GM18867 (cell line): ENCODE data around the gene NEURL1B.
"Not testable (repeated sequence)": the region's sequence is repeated elsewhere in the genome, so short reads cannot be mapped to it uniquely, and the experiment has no call there.

Experiments
- ATAC-seq: cut with Tn5 transposase; IDR thresholded peaks from one replicate; pipeline ENCODE4 v1.9.1; 2021; ENCODE audit warnings: mild to moderate bottlenecking, moderate library complexity; ENCODE audit not compliant: unreplicated experiment

NEURL1B gene

DNA sequence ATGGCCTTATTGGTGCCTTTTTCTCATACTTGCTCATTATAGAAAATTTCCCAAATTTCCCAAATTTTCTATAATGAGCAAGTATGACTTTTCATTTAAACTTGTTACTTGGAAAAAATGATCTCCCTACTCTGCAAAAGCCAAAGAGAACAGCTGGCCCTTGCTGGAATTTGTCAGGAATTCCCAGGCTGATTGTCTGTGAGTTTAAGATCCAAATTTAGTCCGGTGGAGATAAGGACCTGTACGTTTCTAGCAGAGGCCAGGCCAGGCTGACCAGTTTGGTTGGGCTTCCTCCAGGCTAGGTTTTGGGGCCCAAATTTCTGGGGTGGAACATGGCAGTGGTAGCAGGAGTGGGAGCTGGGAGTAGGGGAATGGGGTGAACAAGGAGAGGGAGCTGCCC is 51.9 kb downstream of the NEURL1B start:
- no peak for ATAC-seq

DNA sequence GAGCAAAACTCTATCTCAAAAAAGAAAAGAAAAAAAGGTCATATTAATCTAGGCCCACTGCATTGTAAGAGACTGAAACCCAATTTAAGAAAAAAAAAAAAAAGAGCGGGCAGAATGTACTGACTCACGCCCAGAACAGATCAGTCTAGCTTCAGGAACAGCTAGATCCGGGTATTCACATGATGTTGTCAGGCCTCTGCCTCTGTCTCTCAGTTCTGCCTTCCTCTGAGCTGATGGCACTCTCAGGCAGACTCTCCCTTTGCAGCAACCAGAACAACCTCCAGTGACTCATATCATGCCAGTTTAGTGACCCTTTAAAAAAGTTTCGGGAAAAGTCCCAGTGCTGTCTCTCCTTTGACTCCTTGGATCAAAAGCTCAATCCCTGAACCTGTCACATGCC is 53.0 kb downstream of the NEURL1B start:
- ATAC-seq, result no peak

DNA sequence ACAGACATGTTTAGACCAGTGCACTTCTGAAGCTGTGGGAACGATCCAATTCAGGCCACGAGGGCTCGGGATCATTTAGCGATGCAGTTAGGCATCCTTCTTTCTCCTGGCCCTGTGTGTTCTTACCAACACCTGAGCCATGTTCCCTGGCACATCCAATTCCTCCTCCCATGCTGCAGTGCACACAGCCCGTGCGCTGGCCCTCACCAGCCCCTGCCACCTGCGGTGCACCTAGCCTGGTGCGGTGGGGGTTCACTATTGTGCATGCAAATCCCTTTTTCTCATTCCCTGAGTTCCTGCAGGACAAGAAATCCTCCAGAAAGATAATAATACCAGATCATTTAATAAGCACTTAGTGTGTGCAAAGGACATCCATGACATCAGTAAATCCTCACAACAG is 53.5 kb downstream of the NEURL1B start:
- ATAC-seq, result no peak

DNA sequence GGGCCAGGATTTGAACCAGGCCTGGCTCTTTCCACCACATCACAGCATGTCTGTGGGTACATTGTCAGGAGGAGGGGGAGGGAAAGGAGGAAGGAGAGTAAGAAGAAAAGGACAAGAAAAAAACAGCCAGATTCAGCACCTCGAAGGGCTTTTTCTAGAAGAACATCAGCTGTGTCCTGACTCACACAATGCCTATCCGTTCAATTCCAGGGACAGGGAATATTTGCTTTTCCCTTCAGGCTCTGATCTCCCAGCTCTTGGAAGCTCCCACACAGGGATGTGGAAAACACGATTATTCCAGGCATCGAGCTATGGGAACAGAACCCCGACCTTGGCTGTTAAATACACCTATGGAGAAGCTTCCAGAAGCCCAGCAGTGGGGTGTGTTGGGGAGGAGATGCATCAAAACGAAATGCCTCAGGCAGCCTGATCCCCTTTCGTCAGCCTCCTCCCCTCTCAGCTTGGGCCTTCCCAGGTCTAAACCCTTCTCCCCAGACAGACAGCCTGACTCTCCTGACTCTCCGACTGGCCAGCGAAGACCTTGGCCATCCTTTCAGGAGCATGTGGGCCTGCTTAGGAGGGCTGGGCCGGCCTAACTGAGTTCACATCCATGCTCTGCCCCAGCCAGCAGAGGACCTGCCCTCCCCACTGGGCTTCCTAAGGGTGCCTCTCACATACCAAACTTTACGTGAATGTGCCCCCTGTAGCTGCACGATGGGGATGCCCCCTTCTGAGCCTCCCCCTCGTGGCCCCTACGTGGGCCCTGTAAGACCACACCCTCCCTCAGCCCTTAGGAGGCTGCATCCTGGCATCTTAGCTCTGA is 54.4 kb downstream of the NEURL1B start:
- no peak for ATAC-seq

DNA sequence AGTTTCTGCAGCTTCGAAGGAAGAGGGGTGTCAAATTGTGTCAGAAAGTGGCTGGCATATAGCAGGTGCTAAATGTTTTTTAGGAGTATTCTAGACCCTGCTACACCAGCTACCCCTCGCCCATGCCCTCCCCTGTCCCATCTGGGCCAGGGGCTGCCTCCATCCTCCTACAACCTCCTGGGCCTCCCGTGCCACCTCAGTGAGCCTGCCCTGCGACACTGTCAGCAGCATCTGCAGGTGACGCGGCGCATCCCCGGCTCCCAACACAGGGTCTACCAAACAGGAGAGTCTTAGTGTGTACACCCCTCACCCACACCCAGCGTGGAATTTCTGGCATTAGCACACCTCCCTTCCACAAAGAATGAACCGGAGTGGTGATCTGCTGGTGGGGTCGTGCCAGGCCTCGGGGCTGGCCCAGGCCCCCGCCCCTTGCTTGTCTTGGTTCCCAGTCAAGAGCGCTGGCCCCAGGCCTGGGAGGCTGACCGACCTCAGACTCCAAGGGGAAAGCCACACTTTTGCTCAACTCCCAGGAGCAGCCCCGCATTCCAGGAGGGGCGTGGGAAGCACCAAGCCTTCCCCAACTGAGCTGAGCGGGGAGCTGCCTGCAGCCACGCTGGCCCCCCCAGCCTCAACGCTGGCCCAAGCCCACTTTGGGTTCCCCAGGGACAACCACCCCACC is 55.2 kb downstream of the NEURL1B start:
- no peak for ATAC-seq

DNA sequence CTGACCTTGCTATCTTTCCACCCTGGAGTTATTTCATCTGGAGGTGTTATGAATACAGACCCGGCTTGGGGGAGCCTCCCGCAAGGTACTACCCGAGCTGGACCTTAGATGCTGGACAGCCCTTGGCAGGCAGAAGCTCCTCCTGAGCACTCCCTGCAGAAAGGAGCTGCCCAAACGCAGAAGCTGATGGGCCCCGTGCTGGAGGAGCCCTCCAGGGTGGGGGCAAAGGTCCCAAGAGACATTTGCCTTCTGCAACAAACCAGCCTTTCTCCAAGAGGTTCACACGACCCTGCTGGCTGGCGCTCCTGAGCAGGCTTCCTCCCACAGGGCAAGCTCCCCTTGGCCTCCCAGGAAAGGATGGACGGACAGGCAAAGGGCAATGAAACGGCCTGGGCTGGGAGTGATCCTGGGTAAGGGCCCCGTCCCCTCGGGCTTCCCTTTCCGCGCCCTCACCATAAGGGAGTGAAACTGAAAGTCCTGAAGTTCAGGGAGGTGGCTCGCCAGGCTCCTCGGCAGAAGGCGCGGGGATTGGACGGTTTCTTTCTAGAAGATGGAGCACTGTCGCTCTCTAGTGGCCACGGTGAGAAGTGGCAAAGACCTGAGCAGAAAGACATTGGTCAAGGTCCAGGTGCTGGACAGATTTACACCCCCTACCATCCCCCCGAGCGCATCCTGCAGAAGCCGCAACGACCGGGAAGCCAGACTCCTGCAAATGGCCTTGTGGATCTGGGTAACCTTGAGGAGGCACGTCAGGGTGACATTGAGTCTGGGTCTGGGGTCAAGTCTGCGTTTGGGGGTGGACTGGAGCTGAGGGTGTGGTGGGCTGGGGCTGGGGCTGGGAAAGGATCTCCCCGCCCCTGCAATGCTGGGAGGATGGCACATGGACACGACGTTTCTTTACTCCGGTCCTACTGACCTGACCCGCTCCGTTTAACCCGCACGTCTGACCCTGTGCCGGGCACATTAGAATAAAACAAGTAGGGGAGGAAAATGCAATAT is 56.4 kb downstream of the NEURL1B start:
- ATAC-seq, result peak; percentile 76

DNA sequence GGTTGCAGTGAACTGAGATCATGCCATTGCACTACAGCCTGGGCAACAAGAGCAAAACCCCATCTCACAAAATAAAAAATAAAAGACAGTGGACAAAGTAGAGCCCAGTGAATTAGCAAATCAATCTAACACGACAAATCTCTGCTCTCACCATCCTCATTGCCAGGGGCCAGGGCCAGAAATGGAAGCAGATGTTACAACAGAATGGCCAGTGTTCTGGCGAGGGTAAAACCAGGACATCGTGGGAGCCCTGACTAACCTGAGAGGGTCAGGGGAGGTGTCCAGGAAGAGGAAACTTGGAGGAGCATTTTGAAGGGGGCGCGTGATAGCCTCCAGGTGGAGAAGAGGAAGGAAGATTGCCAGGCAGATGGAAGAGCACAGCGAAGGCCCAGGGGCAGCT is 58.4 kb downstream of the NEURL1B start:
- ATAC-seq, result no peak

DNA sequence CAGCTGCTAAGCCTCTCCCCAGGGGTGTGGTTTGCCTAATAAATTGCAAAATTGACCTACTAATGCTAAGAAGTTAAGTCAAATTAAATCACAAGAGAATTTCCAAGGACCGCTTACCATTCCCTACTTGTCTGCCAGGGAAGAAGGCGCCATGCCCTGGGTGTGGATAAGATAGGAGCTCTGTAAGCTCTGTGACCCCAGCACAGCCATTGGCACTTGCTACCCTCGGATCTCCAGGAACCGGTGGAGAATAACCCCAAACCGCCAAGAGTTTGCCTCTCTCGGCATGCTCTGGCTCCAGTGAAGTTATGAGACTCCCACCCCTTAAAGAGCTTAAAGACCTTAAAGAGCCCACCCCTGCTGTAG is 58.9 kb downstream of the NEURL1B start:
- ATAC-seq, result no peak

DNA sequence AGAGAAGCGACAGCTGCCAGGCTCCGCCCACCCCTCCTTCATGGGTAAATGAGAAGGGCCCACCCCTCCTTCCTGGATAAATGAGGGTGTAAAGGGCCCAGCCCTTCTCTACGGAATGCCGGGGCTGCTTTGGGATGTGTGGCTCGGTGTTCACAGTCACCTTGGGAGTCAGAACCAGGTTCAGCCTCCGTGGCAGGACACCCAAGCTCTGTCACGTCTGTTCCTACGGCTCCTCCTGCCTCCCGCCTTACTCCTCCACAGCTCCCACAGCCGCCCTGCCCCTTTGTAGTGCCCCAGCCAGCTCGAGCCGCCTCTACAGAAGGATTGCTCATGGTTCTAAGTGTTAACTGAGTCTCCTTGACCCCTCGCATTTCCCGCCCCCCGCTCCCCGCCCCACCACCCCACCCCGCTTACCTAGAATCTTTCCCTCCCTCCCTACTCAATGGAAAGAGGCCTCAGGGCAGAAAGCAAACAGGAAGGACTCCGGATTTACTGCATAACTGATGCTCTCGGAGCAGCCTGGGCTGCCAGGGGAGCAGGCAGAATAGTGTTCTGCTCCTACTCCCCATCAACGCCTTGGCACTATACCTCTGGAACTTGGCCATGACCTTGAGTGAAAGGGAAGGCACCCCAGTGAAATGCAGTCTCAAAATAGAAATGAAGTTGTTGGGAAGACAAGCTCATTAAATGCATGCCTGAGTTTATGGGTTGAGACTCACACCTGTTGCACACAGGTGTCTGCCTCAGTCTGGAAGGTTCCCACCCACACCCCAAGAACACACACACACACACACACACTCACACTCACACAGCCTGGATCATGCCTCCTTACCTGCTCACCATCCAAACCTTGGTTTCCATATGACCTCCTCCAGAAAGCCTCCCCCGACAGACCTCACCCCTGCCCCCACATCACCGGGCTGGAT is 59.6 kb downstream of the NEURL1B start:
- no peak for ATAC-seq

DNA sequence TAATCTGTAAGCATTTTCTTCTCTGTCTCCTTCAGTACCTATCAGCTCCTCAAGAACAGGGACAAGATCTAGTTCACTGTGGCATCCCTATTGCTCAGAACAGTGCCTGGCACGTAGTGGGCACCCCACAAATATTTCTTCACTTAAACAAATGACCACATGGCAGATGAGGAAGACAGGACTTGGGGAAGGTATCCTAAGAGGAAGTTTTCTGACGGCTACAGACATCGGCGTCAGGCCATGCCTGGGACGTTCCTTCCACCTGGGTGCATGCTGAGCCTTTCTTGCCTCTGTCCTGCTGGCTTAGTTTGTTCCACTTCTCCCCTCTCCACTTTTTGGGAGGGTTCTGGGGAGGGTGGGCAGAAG is 60.2 kb downstream of the NEURL1B start:
- ATAC-seq, result no peak

DNA sequence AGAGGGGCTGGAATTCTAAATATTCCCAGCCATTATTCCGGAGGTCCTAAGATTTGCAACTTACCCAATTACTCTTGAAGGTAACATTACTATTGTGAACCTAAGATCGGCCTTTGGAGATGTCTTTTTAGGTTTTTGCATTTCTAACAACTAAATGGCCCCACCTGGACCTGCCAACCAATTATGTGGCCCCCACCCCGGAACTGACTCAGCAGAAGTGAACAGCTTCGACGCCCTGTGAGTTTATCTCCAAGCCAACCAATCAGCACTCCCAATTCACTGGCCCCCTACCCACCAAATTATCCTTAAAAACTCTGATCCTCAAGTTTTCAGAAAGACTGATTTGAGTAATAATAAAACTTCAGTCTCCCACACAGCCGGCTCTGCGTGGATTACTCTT is 62.9 kb downstream of the NEURL1B start:
- no peak for ATAC-seq

DNA sequence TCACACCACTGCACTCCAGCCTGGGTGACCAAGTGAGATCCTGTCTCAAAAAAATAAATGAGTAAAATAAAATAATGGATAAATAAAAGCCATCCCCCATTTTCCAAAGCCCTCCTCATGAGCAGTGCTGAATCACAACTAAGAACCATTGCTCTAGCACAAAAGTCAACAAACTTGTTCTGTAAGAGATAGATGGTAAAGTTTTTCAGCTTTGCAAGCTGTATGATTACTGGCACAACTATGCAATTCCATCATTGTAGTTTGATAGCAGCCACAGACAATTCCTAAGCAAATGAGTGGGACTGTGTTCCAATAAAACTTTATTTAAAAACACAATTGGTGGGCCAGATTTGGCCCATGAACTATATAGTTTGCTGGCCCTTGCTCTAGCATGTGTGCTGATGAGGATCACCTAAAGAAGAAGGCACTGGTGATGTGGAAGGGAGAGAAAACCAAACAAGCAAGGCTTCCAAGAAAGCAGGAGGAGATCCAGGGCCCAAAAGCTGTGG is 64.6 kb downstream of the NEURL1B start:
- no peak for ATAC-seq

DNA sequence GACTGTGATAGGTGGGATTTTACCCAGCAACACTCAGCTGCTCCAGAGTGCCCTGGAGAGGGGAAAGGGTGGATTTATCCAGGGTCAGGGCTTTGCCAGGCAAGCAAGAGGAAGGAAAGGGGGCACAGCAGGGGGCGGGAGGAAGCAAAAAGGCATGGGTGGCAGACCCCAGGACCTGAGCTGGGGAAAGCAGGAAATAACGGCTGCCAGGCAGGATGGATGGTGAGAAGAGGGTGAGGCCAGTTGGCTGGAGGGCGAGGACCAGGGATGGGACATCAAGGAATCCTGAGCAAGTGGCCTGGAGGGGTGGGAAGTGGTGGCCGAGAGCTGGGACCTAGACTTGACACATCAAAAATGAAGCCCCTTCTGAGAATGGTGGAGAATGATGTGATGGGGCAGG is 65.7 kb downstream of the NEURL1B start:
- no peak for ATAC-seq

DNA sequence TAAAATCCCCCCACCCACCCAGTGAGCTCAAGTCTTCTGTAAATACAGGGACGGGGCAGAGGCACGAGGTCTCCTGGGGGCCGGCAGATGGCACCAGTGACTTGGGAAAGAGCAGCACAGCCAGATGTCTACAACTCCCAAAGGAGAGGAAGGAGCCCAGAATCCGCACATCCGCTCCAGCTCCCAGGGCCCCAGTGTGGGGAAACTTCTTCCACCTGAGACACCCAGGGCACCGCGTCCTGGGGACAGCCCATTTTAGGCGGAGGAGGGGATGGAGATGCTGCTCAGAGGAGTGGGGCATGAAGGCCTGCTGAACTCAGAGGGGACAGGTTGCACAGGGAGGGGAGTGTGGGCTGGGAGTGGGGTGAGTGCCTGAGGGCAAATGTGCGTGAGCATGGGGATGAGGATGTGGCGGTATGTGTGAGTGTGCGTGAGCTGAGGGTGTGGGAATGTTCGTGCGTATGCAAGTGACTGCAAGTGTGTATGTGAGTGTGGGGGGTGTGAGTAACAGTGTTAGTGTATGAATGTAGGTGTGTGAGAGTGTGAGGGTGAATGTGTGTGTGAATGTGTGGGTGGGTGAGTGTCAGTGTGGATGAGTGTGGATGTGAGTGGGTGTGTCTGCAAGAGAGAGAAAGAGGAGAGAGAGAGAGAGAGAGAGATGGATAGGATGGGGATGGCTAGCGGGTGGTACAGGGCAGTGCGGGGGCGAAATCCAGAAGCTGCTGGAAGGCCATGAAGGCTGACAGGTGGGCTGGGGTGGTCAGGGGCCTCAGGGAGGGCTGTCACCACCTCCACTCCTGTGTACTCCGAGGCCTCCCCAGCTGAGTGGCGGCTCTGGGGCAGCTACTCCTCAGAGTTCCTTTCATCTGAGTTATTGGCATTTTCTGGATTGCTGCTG is 66.5 kb downstream of the NEURL1B start:
- no peak for ATAC-seq

DNA sequence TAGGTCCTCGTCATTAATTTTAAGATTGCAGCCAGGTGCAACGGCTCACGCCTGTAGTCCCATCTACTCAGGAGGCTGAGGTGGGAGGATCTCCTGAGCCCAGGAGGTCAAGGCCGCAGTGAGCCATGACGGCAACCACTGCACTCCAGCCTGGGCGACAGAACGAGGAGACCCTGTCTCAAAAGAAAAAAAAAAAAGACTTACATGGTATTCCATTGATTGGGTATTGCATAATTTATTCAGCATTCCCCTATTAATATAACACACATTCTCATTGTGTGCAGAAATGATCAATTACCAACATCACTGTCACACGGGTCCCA is 67.1 kb downstream of the NEURL1B start:
- ATAC-seq, result no peak

DNA sequence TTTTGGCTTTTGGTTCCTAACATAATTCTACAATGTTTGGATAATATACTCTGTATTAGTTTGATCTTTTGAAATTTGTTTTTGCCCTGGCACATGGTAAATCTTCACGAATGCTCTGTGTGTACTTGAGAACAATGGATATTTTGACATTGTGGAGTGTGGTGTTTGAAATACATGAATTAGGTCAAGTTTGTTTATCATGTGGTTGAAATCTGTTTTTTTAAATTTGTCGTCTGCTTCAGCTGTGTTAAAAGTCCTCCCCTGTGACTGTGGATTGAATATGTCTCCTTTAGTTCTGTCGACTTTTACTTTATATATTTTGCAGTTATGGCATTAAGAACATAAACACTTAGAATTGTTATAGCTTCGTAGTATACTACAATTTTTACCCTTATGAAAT is 69.6 kb downstream of the NEURL1B start:
- ATAC-seq, result no peak

DNA sequence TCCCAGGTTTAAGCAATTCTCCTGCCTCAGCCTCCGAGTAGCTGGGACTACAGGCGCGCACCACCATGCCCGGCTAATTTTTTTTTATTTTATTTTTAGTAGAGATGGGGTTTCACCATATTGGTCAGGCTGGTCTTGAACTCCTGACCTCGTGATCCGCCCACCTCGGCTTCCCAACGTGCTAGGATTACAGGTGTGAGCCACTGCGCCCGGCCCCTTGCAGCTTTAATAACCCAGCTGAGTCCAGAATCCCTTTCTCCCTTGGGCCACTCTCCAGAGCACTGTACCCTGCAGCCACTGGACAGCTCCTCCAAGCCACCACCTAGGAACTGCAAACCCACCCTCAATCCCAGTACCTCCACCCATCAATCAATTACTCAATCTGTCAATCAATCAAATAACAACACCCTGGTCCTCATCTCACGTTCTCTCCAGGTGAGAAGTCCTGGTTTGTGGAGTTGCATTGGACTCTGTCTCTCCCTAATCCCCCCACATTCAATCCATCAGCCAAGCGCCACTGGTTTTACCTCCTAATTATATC is 70.3 kb downstream of the NEURL1B start:
- not testable (repeated sequence) for ATAC-seq

DNA sequence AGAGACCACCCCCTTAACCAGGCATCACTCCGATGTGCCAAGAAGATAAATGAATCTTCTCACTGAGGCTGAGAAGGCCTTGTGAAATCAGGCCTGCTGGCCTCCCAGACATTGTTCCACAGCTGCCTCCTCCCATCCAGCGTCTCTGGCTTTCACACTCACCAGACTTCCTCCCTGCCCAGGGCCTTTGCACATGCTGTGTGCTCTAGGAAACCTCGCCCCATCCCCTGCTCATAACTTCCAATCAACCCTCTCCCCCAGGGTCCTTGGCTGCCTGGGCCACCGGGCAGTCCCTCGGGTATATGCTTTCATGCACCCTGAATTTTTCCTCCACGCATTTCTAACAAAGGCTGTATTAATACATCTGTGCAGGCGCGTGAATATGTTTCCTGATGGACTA is 71.5 kb downstream of the NEURL1B start:
- no peak for ATAC-seq
